ENCODE measurements around the gene RNF149.

- TF ChIP-seq CTCF (IDR thresholded peaks at IDR 0.05) (no peak), EP300 (IDR thresholded peaks at IDR 0.05) (no peak)
Measured at GRCh38 chr2:101253703-101254450, 54.6 kb downstream of the RNF149 start.
